Mesenchymal stem cell (in vitro differentiated cells and primary cell): ENCODE data around the gene MXD1.

ENCODE experiments used
- DNase-seq: peaks from one replicate; pipeline ENCODE4 v3.0.0-alpha.2; 2013
- H2AFZ ChIP-seq: one replicate; pipeline ENCODE4 v1.6.1; 2013; ENCODE audit warnings: low read depth, mild to moderate bottlenecking, control low read depth, inconsistent platforms, low read length, moderate library complexity
- H2AK5ac ChIP-seq: 2 replicates; pipeline ENCODE4 v1.6.1; 2013; ENCODE audit warnings: low read length, moderate library complexity, mild to moderate bottlenecking, inconsistent platforms; ENCODE audit not compliant: severe bottlenecking
- H2BK120ac ChIP-seq: one replicate; pipeline ENCODE4 v1.6.1; 2013; ENCODE audit warnings: low read depth, mild to moderate bottlenecking, inconsistent platforms, low read length, moderate library complexity
- H2BK12ac ChIP-seq, 2 experiments: one replicate each; pipeline ENCODE4 v1.6.1; 2013; ENCODE audit warnings: inconsistent platforms in 2 of 2, low read length in 2 of 2, mild to moderate bottlenecking in 2 of 2, moderate library complexity in 2 of 2, control low read depth in 1 of 2
- H2BK15ac ChIP-seq: one replicate; pipeline ENCODE4 v1.6.1; 2013; ENCODE audit warnings: mild to moderate bottlenecking, low read depth, inconsistent platforms; ENCODE audit not compliant: poor library complexity, severe bottlenecking
- H2BK5ac ChIP-seq: 2 replicates; pipeline ENCODE4 v1.6.1; 2013; ENCODE audit warnings: low read depth, mild to moderate bottlenecking, low read length, control low read depth, inconsistent platforms; ENCODE audit not compliant: poor library complexity, severe bottlenecking
- H3K14ac ChIP-seq, 2 experiments: one replicate each; pipeline ENCODE4 v1.6.1; 2013; ENCODE audit warnings: inconsistent platforms in 2 of 2, low read length in 2 of 2, control low read depth in 1 of 2, mild to moderate bottlenecking in 1 of 2, moderate library complexity in 1 of 2
- H3K18ac ChIP-seq, 2 experiments: one replicate each; pipeline ENCODE4 v1.6.1; 2013; ENCODE audit warnings: inconsistent platforms in 2 of 2, low read length in 2 of 2, control low read depth in 1 of 2, low read depth in 1 of 2, mild to moderate bottlenecking in 1 of 2
- H3K23ac ChIP-seq, 2 experiments: one replicate each; pipeline ENCODE4 v1.6.1; 2013; ENCODE audit warnings: inconsistent platforms in 2 of 2, low read length in 2 of 2, mild to moderate bottlenecking in 2 of 2, moderate library complexity in 2 of 2, control low read depth in 1 of 2
- H3K27ac ChIP-seq: 2 replicates; pipeline ENCODE4 v1.5.1; 2013; ENCODE audit warnings: mild to moderate bottlenecking, moderate library complexity, low read length, control low read depth, inconsistent platforms; ENCODE audit not compliant: poor library complexity, severe bottlenecking
- H3K27me3 ChIP-seq, 2 experiments: 2 replicates each; pipeline versions ENCODE4 v1.6.1 to v1.7.0; 2013; ENCODE audit warnings: low read length in 2 of 2, mild to moderate bottlenecking in 2 of 2, moderate library complexity in 2 of 2, control low read depth in 1 of 2, inconsistent platforms in 1 of 2; ENCODE audit not compliant: control insufficient read depth in 1 of 2, insufficient read depth in 1 of 2
- H3K36me3 ChIP-seq, 2 experiments: 2 replicates each; pipeline versions ENCODE4 v1.6.1 to v1.7.0; 2013; ENCODE audit warnings: low read length in 2 of 2, control low read depth in 1 of 2, inconsistent platforms in 1 of 2, low read depth in 1 of 2, mild to moderate bottlenecking in 1 of 2; ENCODE audit not compliant: insufficient read depth in 2 of 2, control insufficient read depth in 1 of 2
- H3K4ac ChIP-seq, 2 experiments: one replicate each; pipeline ENCODE4 v1.6.1; 2013; ENCODE audit warnings: inconsistent platforms in 2 of 2, low read length in 2 of 2, mild to moderate bottlenecking in 2 of 2, moderate library complexity in 2 of 2, control low read depth in 1 of 2, low read depth in 1 of 2
- H3K4me1 ChIP-seq: 2 replicates; pipeline ENCODE4 v1.6.1; 2013; ENCODE audit warnings: low read depth, low read length, control low read depth; ENCODE audit not compliant: control insufficient read depth, insufficient read depth
- H3K4me2 ChIP-seq: 2 replicates; pipeline ENCODE4 v1.6.1; 2013; ENCODE audit warnings: low read length, mild to moderate bottlenecking, inconsistent platforms; ENCODE audit not compliant: poor library complexity, severe bottlenecking
- H3K4me3 ChIP-seq, 2 experiments: 2 replicates each; pipeline versions ENCODE4 v1.5.1 to v1.7.0; 2013; ENCODE audit warnings: low read length in 2 of 2, mild to moderate bottlenecking in 2 of 2, control low read depth in 1 of 2, low read depth in 1 of 2; ENCODE audit not compliant: insufficient read depth in 1 of 2
- H3K79me1 ChIP-seq: replicated peaks from 2 replicates; pipeline ENCODE4 v1.6.1; 2013; ENCODE audit warnings: mild to moderate bottlenecking, control low read depth, low read length, inconsistent platforms; ENCODE audit not compliant: poor library complexity, severe bottlenecking
- H3K9ac ChIP-seq: 2 replicates; pipeline ENCODE4 v1.7.0; 2013; ENCODE audit warnings: mild to moderate bottlenecking, low read length, moderate library complexity
- H3K9me3 ChIP-seq: 2 replicates; pipeline ENCODE4 v1.7.0; 2013; ENCODE audit warnings: mild to moderate bottlenecking, low read length; ENCODE audit not compliant: control insufficient read depth
- H4K8ac ChIP-seq: one replicate; pipeline ENCODE4 v1.6.1; 2013; ENCODE audit warnings: inconsistent platforms, mild to moderate bottlenecking, low read length, moderate library complexity
- H4K91ac ChIP-seq: one replicate; pipeline ENCODE4 v1.6.1; 2013; ENCODE audit warnings: mild to moderate bottlenecking, low read length, inconsistent platforms
- WGBS: methylation state at CpG from one replicate; pipeline ENCODE4 v1.1.7; 2013; ENCODE audit warnings: mixed read lengths; 5-methylcytosine and 5-hydroxymethylcytosine counted together

The MXD1 gene

DNA sequence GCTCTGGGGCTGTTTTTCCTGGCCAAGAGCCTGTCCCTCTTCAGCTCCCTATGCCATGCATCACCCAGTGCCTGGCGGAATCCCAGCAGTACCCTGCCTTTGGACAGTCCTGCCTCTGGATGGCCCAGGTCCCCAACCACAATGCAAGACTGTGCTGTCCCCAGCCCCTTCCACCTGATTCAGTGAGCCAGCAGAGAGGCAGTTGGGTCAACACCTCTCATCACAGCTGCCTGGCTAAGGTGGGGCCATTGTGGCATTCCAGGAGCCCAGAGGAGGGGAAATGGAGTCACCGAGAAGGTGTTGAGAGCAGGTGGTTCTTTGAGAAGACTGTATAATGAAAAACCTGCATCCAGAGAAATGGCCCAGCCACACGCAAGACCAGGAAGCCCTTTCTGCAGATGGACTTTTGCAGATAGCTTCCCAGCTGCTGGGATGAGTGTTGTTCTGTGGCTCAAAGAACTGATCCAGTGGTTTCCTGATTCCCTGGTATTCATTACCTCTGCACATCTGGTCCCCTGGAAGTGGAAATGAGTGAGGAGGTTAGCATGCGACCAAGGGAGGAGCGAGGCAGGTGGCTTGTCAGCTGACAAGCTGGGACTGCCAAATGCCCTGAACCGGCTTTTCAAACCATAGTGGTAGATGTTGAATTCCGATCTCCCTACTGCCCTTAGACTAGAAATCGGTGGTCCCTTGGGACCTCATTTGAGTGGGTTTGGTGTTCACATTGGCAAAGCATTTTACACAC lies 48.2 kb downstream of the MXD1 start:
- Histone ChIP-seq H3K36me3 (no peaks in the 10 kb centered on the region), H3K79me1 (no peaks in the 10 kb centered on the region), H3K4me2 (no peak overlapping the region), H2BK15ac (no peak overlapping the region), H3K4ac (no peak overlapping the region), H3K4me3 (no peak overlapping the region), H3K18ac (no peak overlapping the region), H2BK12ac (no peak overlapping the region), H3K27me3 (peaks cover 18 to 29% of the 10 kb centered on the region in 2 experiments), H3K14ac (no peak overlapping the region), H2BK5ac (no peak overlapping the region), H3K4me1 (no peaks in the 10 kb centered on the region), H3K27ac (no peak overlapping the region), H2BK120ac (no peak overlapping the region), H2AFZ (no peak overlapping the region), H3K9me3 (no peaks in the 10 kb centered on the region), H3K23ac (no peak overlapping the region), H4K8ac (no peak overlapping the region), H2AK5ac (no peak overlapping the region), H3K9ac (no peak overlapping the region), H4K91ac (no peak overlapping the region)
- WGBS, result 95% methylated on average over 8 of the region's 8 CpGs
- no peak for DNase-seq

DNA sequence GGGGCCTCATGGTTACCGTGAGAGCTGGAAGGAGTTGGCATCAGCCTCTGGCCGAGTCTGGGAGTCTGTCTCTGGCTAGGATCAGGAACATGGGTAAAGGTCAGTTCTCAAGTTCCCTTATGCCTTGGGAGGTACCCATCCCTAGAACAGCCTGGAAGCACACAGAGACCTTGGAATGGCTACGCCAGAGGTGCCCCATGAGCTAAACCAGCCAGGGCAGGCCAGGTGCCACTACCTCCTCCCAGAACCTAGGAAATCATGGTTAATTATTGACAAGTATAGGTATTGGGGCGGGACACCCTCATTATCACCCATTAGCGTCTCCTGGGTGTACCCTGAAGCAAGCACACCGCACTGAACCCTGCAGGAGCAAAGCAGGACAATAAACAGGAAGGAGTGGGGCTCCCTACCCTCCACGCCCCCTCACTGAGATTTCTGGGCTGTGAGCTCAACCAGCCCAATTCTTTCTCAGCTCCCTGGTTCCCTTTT lies 49.5 kb downstream of the MXD1 start:
- H3K23ac ChIP-seq, result no peak overlapping the region
- no peaks in the 10 kb centered on the region for H3K4me1 ChIP-seq
- H3K4me3 ChIP-seq, result no peak overlapping the region
- H3K14ac ChIP-seq, result no peak overlapping the region
- no peak for DNase-seq
- 90% methylated on average over 7 of the region's 7 CpGs for WGBS
- no peaks in the 10 kb centered on the region for H3K9me3 ChIP-seq
- no peak overlapping the region for H2BK12ac ChIP-seq
- no peak overlapping the region for H3K18ac ChIP-seq
- no peak overlapping the region for H4K8ac ChIP-seq
- H2BK120ac ChIP-seq, result no peak overlapping the region
- H2BK5ac ChIP-seq, result no peak overlapping the region
- H3K79me1 ChIP-seq, result no peaks in the 10 kb centered on the region
- no peaks in the 10 kb centered on the region for H3K36me3 ChIP-seq
- H2AK5ac ChIP-seq, result no peak overlapping the region
- H2AFZ ChIP-seq, result no peak overlapping the region
- H3K27ac ChIP-seq, result no peak overlapping the region
- H3K4ac ChIP-seq, result no peak overlapping the region
- no peak overlapping the region for H4K91ac ChIP-seq
- H3K4me2 ChIP-seq, result no peak overlapping the region
- H2BK15ac ChIP-seq, result no peak overlapping the region
- peaks cover 6 to 16% of the 10 kb centered on the region in 2 experiments for H3K27me3 ChIP-seq
- no peak overlapping the region for H3K9ac ChIP-seq

DNA sequence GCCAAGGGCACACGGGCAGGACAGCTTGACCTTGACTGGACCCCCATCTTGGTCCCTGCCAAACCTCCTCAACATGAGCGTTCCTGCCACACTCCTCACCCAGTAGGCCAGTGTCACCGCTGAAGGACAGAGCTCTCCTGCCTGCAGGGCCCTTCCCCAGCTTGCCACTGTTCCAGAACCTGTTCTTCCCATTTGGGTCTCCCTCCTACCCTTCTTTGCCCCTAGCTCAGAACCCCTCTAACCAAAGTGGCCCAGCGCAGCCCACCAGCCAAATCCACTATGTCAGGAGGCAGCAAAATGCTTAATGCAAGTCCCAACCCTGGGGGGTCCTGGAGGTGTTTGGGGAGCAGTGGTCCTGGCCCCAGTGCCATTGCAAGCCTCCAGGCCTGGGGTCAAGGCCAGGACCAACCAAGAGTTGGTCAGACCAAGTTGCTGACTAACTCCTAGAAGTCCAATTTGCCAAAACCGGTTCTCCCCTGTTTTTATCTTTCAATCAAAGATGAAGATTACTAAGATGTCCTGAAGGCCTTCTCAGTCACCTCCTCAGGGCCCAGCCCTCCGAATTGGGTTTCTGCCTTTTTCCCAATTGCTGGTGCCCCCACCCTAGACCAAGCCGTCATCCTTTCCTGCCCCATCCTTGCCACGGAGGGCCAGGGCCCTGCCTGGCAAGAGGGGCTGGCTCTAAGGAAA lies 51.0 kb downstream of the MXD1 start:
- H4K91ac ChIP-seq, result no peak overlapping the region
- no peaks in the 10 kb centered on the region for H3K36me3 ChIP-seq
- H4K8ac ChIP-seq, result no peak overlapping the region
- H3K14ac ChIP-seq, result no peak overlapping the region
- H3K4ac ChIP-seq, result no peak overlapping the region
- no peaks in the 10 kb centered on the region for H3K9me3 ChIP-seq
- no peak for DNase-seq
- no peak overlapping the region for H3K9ac ChIP-seq
- no peak overlapping the region for H2AK5ac ChIP-seq
- peak overlapping the region in 1 of 2 experiments; percentile 9 for H3K23ac ChIP-seq
- peak overlapping the region; percentile 13 for H2BK15ac ChIP-seq
- no peaks in the 10 kb centered on the region for H3K79me1 ChIP-seq
- H3K18ac ChIP-seq, result no peak overlapping the region
- no peak overlapping the region for H2AFZ ChIP-seq
- H2BK5ac ChIP-seq, result no peak overlapping the region
- no peaks in the 10 kb centered on the region for H3K4me1 ChIP-seq
- 86% methylated on average over 7 of the region's 8 CpGs for WGBS
- no peak overlapping the region for H2BK12ac ChIP-seq
- H3K27me3 ChIP-seq, result peaks cover 7% of the 10 kb centered on the region in 2 experiments
- H3K4me3 ChIP-seq, result no peak overlapping the region
- H3K4me2 ChIP-seq, result no peak overlapping the region
- H3K27ac ChIP-seq, result no peak overlapping the region
- no peak overlapping the region for H2BK120ac ChIP-seq

DNA sequence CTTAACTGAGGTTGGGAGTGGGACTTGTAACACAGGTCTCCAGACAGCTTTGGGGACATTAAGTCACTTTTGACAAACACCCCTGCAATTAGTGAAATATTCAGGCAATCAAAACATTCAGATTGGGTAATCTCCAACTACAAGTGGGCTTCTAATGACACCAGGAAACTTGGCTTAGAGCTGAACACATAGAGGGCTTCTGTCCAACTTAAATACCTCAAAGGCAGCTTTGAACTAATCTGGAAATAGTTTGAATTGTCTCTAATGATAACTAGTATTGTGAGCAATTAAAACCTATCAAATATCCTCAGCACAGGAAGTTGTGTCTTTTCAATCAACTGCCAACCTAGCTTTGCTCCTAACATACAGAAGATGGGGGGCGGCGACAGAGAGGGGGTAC lies 51.6 kb downstream of the MXD1 start:
- H2BK120ac ChIP-seq, result no peak overlapping the region
- H2AK5ac ChIP-seq, result no peak overlapping the region
- H4K91ac ChIP-seq, result no peak overlapping the region
- no peak overlapping the region for H3K23ac ChIP-seq
- H3K4me3 ChIP-seq, result no peak overlapping the region
- 92% methylated on average over 2 of the region's 2 CpGs for WGBS
- no peaks in the 10 kb centered on the region for H3K4me1 ChIP-seq
- H2BK12ac ChIP-seq, result no peak overlapping the region
- no peak overlapping the region for H3K4ac ChIP-seq
- H3K9ac ChIP-seq, result no peak overlapping the region
- no peak overlapping the region for H3K14ac ChIP-seq
- no peak overlapping the region for H2BK5ac ChIP-seq
- no peaks in the 10 kb centered on the region for H3K36me3 ChIP-seq
- H4K8ac ChIP-seq, result no peak overlapping the region
- no peaks in the 10 kb centered on the region for H3K9me3 ChIP-seq
- no peak overlapping the region for H3K27ac ChIP-seq
- H2BK15ac ChIP-seq, result no peak overlapping the region
- H2AFZ ChIP-seq, result no peak overlapping the region
- no peak for DNase-seq
- peaks cover 7% of the 10 kb centered on the region in 2 experiments for H3K27me3 ChIP-seq
- no peaks in the 10 kb centered on the region for H3K79me1 ChIP-seq
- H3K4me2 ChIP-seq, result no peak overlapping the region
- no peak overlapping the region for H3K18ac ChIP-seq
